CD14-positive monocyte (primary cell): ENCODE measurements around the gene IFT27. TPM values are rescaled to one million over a fixed set of nuclear protein-coding genes. Genes with fewer than 3 reads are reported as not detected.

Experiments
- DNase-seq, 3 donors: peaks; one replicate each; pipeline ENCODE4 v3.0.0-alpha.2; 2011 to 2022
- H2AFZ ChIP-seq: 2 replicates; pipeline ENCODE4 v1.6.0; 2012; ENCODE audit warnings: mild to moderate bottlenecking, low read depth, low read length, inconsistent platforms; ENCODE audit not compliant: insufficient read depth, poor library complexity, severe bottlenecking
- H3K27ac ChIP-seq, 2 donors: 1 replicate in 1 of 2; 2 replicates in 1 of 2; pipeline ENCODE4 v1.5.1; 2012 to 2013; ENCODE audit warnings: low read length in 2 of 2, control low read depth in 1 of 2, inconsistent platforms in 1 of 2, low read depth in 1 of 2, mild to moderate bottlenecking in 1 of 2
- H3K27me3 ChIP-seq, 2 donors: one replicate each; pipeline versions ENCODE4 v1.6.0 to v1.6.1; 2011 to 2013; ENCODE audit warnings: low read length in 2 of 2; ENCODE audit not compliant: control insufficient read depth in 2 of 2, insufficient read depth in 2 of 2
- H3K36me3 ChIP-seq, 2 donors: replicated peaks in 1 of 2; 1 replicate in 1 of 2; 2 replicates in 1 of 2; pipeline versions ENCODE4 v1.5.1 to v1.6.1; 2012 to 2013; ENCODE audit warnings: low read length in 2 of 2, control low read depth in 1 of 2, inconsistent platforms in 1 of 2, mild to moderate bottlenecking in 1 of 2; ENCODE audit not compliant: insufficient read depth in 2 of 2, control insufficient read depth in 1 of 2
- H3K4me1 ChIP-seq, 2 donors: 1 replicate in 1 of 2; 2 replicates in 1 of 2; pipeline versions ENCODE4 v1.5.1 to v1.6.1; 2012 to 2013; ENCODE audit warnings: low read length in 2 of 2, control low read depth in 1 of 2, inconsistent platforms in 1 of 2, mild to moderate bottlenecking in 1 of 2, moderate library complexity in 1 of 2; ENCODE audit not compliant: insufficient read depth in 2 of 2, control insufficient read depth in 1 of 2
- H3K4me2 ChIP-seq: replicated peaks from 2 replicates; pipeline ENCODE3; 2012; ENCODE audit warnings: low read length, moderate library complexity, mild to moderate bottlenecking; ENCODE audit not compliant: poor library complexity, severe bottlenecking; ENCODE audit errors: extremely low read depth
- H3K4me3 ChIP-seq, 3 experiments: fragments of 200-600 bp in 1 of 3; sonication (generic) in 1 of 3; replicated peaks in 1 of 3; 1 replicate in 2 of 3; 2 replicates in 1 of 3; pipeline ENCODE4 v1.5.1; 2011 to 2013; ENCODE audit warnings: low read length in 3 of 3, mild to moderate bottlenecking in 3 of 3, control low read depth in 2 of 3, low read depth in 2 of 3, inconsistent platforms in 1 of 3, moderate library complexity in 1 of 3
- H3K79me2 ChIP-seq: 2 replicates; pipeline ENCODE4 v1.6.0; 2012; ENCODE audit warnings: mild to moderate bottlenecking, control low read depth, inconsistent platforms, low read length, moderate library complexity; ENCODE audit not compliant: insufficient read depth
- H3K9ac ChIP-seq: 2 replicates; pipeline ENCODE4 v1.6.0; 2017; ENCODE audit warnings: low read length, mild to moderate bottlenecking; ENCODE audit not compliant: insufficient read depth, poor library complexity, severe bottlenecking
- H3K9me3 ChIP-seq, 2 donors: replicated peaks in 1 of 2; 1 replicate in 1 of 2; 2 replicates in 1 of 2; pipeline versions ENCODE4 v1.5.1 to v1.6.1; 2012 to 2013; ENCODE audit warnings: low read length in 2 of 2, control low read depth in 1 of 2; ENCODE audit not compliant: control insufficient read depth in 1 of 2, insufficient read depth in 1 of 2
- H4K20me1 ChIP-seq: 2 replicates; pipeline ENCODE4 v1.6.0; 2012; ENCODE audit warnings: mild to moderate bottlenecking, low read length, control low read depth, moderate library complexity; ENCODE audit not compliant: insufficient read depth
- H3K27ac Mint-ChIP-seq, 7 donors: one replicate each; pipeline ENCODE4 v1.8.0; 2020; ENCODE audit warnings: mild to moderate bottlenecking in 7 of 7, mixed read lengths in 7 of 7, moderate library complexity in 6 of 7, inconsistent platforms in 2 of 7
- H3K27me3 Mint-ChIP-seq, 3 donors: one replicate each; pipeline ENCODE4 v1.8.0; 2021 to 2022; ENCODE audit warnings: low read depth in 3 of 3, mild to moderate bottlenecking in 3 of 3, mixed read lengths in 3 of 3, moderate library complexity in 3 of 3, inconsistent platforms in 1 of 3
- H3K36me3 Mint-ChIP-seq, 2 donors: one replicate each; pipeline ENCODE4 v1.8.0; 2020; ENCODE audit warnings: mixed read lengths in 2 of 2, inconsistent platforms in 1 of 2, mild to moderate bottlenecking in 1 of 2
- H3K4me1 Mint-ChIP-seq: one replicate; pipeline ENCODE4 v1.8.0; 2020; ENCODE audit warnings: mild to moderate bottlenecking, mixed read lengths
- H3K4me3 Mint-ChIP-seq, 2 donors: one replicate each; pipeline ENCODE4 v1.8.0; 2020; ENCODE audit warnings: mild to moderate bottlenecking in 2 of 2, mixed read lengths in 2 of 2, moderate library complexity in 1 of 2
- H3K9me3 Mint-ChIP-seq, 7 donors: one replicate each; pipeline ENCODE4 v1.8.0; 2020 to 2022; ENCODE audit warnings: mixed read lengths in 7 of 7, mild to moderate bottlenecking in 6 of 7, moderate library complexity in 6 of 7, inconsistent platforms in 2 of 7
- WGBS: methylation state at CpG from one replicate; pipeline ENCODE4 v1.1.5; 2013; ENCODE audit warnings: missing lambda C conversion rate; ENCODE audit not compliant: insufficient coverage; 5-methylcytosine and 5-hydroxymethylcytosine counted together
- intact Hi-C, 2 donors: fragments of 100-400 bp; cut with micrococcal nuclease; formaldehyde crosslinking; loops; one replicate each; pipeline versions ENCODE4 v1.15.0 to v1.15.1; 2023
- polyA plus RNA-seq, 3 donors: library from polyadenylated mRNA; depleted of rRNA in 1 of 3; unstranded in 2 of 3; stranded (reverse) in 1 of 3; fragments of 300-500 nt in 2 of 3; fragments of >200 nt in 1 of 3; fragmentation: Illumina TruSeq in 2 of 3; gene quantifications; 1 replicate in 2 of 3; 2 replicates in 1 of 3; pipeline ENCODE4 v1.2.3, GENCODE V29; 2012 to 2021
- TF ChIP-seq, protein P1 (sequence below): fragments of 200-600 bp; IDR thresholded peaks from one replicate; pipeline ENCODE4 v1.8.0; 2022; ENCODE audit warnings: antibody characterized with exemption, mild to moderate bottlenecking

Gene IFT27
- polyA plus RNA-seq, 3 donors = 12.5 to 16.9 (median 14.6) TPM

DNA sequence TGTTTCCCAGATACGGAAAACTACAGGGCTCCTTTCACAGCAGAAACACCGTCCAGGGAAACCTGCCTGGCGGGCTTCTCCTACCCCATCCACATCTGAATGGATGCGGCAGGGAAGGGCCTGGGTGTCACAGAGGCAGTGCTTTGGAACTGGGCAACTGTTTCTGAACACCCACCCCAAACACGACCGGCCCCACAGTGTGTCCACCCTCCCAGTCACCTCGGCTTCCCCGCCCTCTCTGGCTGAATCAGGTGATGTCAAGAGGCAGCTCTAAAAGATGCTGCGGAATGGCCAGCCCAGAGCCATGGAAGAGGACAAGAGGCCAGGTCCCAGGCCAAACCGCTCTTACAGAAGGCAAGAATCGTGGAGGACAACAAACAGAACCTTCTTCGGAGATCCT is 22.0 kb downstream of the IFT27 start:
- 87% methylated on average over 12 of the region's 12 CpGs for WGBS
- H3K4me2 ChIP-seq = no peak overlapping the region
- no peak for DNase-seq
- no peaks in the 10 kb centered on the region for H3K9me3 ChIP-seq
- H3K36me3 ChIP-seq = no peaks in the 10 kb centered on the region
- intact Hi-C loops = no loop called here
- H3K9ac ChIP-seq = no peak overlapping the region
- no peak overlapping the region for H3K27ac ChIP-seq
- H3K27me3 ChIP-seq = no peaks in the 10 kb centered on the region
- TF ChIP-seq, protein P1, sequence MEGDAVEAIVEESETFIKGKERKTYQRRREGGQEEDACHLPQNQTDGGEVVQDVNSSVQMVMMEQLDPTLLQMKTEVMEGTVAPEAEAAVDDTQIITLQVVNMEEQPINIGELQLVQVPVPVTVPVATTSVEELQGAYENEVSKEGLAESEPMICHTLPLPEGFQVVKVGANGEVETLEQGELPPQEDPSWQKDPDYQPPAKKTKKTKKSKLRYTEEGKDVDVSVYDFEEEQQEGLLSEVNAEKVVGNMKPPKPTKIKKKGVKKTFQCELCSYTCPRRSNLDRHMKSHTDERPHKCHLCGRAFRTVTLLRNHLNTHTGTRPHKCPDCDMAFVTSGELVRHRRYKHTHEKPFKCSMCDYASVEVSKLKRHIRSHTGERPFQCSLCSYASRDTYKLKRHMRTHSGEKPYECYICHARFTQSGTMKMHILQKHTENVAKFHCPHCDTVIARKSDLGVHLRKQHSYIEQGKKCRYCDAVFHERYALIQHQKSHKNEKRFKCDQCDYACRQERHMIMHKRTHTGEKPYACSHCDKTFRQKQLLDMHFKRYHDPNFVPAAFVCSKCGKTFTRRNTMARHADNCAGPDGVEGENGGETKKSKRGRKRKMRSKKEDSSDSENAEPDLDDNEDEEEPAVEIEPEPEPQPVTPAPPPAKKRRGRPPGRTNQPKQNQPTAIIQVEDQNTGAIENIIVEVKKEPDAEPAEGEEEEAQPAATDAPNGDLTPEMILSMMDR = no peak
- peaks cover 9% of the 10 kb centered on the region for H3K4me1 Mint-ChIP-seq
- no peaks in the 10 kb centered on the region for H3K79me2 ChIP-seq
- H3K4me3 ChIP-seq = no peak overlapping the region
- no peaks in the 10 kb centered on the region for H3K36me3 Mint-ChIP-seq
- H3K9me3 Mint-ChIP-seq = peaks cover 0 to 2% (median 0%) of the 10 kb centered on the region in 7 donors
- peaks cover 14 to 36% (median 18%) of the 10 kb centered on the region in 3 donors for H3K27me3 Mint-ChIP-seq
- no peaks in the 10 kb centered on the region for H4K20me1 ChIP-seq
- no peak overlapping the region for H3K27ac Mint-ChIP-seq
- H3K4me3 Mint-ChIP-seq = no peak overlapping the region
- H2AFZ ChIP-seq = no peak overlapping the region
- peaks cover 8% of the 10 kb centered on the region in 2 donors for H3K4me1 ChIP-seq

DNA sequence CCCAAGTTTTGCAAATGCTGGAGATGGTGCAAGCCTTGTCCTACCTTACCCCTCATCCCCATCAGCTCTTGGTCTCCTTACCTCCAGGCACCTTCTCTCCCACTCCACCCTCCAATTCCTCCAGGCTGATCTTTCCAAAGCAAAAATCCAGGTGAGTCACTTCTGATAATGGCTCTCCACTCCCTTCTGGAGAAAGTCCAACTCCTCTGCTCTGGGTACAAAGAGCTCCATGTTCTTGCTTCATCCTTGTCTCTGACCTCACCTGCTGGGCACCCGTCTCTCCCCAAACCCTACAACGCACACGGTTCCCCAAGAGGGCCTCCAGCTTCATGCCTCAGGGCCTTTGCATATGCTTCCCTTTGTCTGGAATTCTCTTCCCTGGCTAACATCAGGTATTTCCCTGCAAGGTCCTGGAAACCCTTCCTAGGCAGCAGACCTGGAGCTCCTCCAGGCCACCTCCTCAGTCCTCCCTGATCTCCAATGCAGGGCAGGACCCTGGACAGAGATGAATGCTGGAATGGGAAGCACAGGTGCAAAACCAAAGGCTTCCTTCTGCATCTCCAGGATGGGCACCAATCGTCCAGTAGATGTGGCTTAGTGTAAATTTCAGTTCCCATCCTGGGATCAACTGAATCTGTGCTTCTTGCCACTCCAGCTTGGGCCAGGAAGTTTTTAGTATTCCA is 22.7 kb downstream of the IFT27 start:
- Histone ChIP-seq H3K9ac (no peak overlapping the region), H2AFZ (no peak overlapping the region), H3K79me2 (no peaks in the 10 kb centered on the region), H3K4me2 (no peak overlapping the region), H4K20me1 (no peaks in the 10 kb centered on the region), H3K4me3 (no peak overlapping the region), H3K27me3 (no peaks in the 10 kb centered on the region), H3K36me3 (no peaks in the 10 kb centered on the region), H3K27ac (no peak overlapping the region), H3K4me1 (peaks cover 8% of the 10 kb centered on the region in 2 donors), H3K9me3 (no peaks in the 10 kb centered on the region)
- Mint-ChIP-seq H3K9me3 (peaks cover 0 to 2% (median 0%) of the 10 kb centered on the region in 7 donors), H3K27me3 (peaks cover 10 to 36% (median 18%) of the 10 kb centered on the region in 3 donors), H3K4me3 (peak overlapping the region in 1 of 2 donors; percentile 11), H3K36me3 (no peaks in the 10 kb centered on the region), H3K4me1 (peaks cover 9% of the 10 kb centered on the region), H3K27ac (no peak overlapping the region)
- 95% methylated on average over 3 of the region's 4 CpGs for WGBS
- TF ChIP-seq, protein P1 = no peak
- intact Hi-C loops = no loop called here
- DNase-seq = no peak
